Measurements from ENCODE around the gene REM2. TPM values are rescaled to one million over a fixed set of nuclear protein-coding genes. Genes with fewer than 3 reads are reported as not detected.

Gene REM2
- total RNA-seq, 1 donor from 2014 or later, result 0.13 TPM

GRCh38 chr14:22925513-22925912 lies 42.5 kb downstream of the REM2 start:
- ATAC-seq, result no peak
- DNase-seq (ENCODE audit: low spot score), result no peak

- ATAC-seq (no peak), DNase-seq (ENCODE audit: low spot score) (no peak)
These were observed 43.3 kb downstream of the REM2 start for GRCh38 chr14:22926316-22926715.

- no peak for DNase-seq (ENCODE audit: low spot score)
- ATAC-seq, result no peak
These were observed 45.4 kb downstream of the REM2 start for GRCh38 chr14:22928237-22929103.

GRCh38 chr14:22929104-22929960 lies 46.3 kb downstream of the REM2 start, which contains the start of gene PRMT5:
TSS of gene PRMT5 (minus strand) at chr14:22929376. CDS start at chr14:22929361, 15 bp downstream.
- DNase-seq (ENCODE audit: low spot score) (peak; percentile 99), ATAC-seq (peak; percentile 95)

GRCh38 chr14:22929961-22930364 lies 46.9 kb downstream of the REM2 start:
- no peak for DNase-seq (ENCODE audit: low spot score)
- ATAC-seq, result peak; percentile 8

- no peak for ATAC-seq
- DNase-seq (ENCODE audit: low spot score), result no peak
These were observed 49.1 kb downstream of the REM2 start for GRCh38 chr14:22932146-22932545.

- no peak for DNase-seq (ENCODE audit: low spot score)
- no peak for ATAC-seq
These were observed 52.1 kb downstream of the REM2 start for GRCh38 chr14:22935156-22935555.

Other genes starting within 250 kb of the REM2 start
- gene OR6J1, start 238.9 kb upstream of the REM2 start, total RNA-seq, result not detected
- 71.3 TPM for gene OXA1L, start 116.5 kb upstream of the REM2 start, total RNA-seq
- 6.1 TPM for gene SLC7A7, start 67.8 kb upstream of the REM2 start, total RNA-seq
- 48.9 TPM for gene MRPL52, start 53.3 kb upstream of the REM2 start, total RNA-seq
- gene MMP14, start 46.6 kb upstream of the REM2 start, total RNA-seq, result 10.9 TPM
- 34.3 TPM for gene LRP10, start 11.5 kb upstream of the REM2 start, total RNA-seq
- gene RBM23, start 35.9 kb downstream of the REM2 start, total RNA-seq, result 35.3 TPM
- gene PRMT5, start 46.2 kb downstream of the REM2 start, total RNA-seq, result 19.7 TPM
- gene HAUS4, start 73.9 kb downstream of the REM2 start, total RNA-seq, result 9.7 TPM
- 8.6 TPM for gene AJUBA, start 99.3 kb downstream of the REM2 start, total RNA-seq
- gene C14orf93, start 126.9 kb downstream of the REM2 start, total RNA-seq, result 4.3 TPM
- gene PSMB5, start 151.7 kb downstream of the REM2 start, total RNA-seq, result 59.9 TPM
- gene PSMB11, start 159.0 kb downstream of the REM2 start, total RNA-seq, result not detected
- gene CDH24, start 174.3 kb downstream of the REM2 start, total RNA-seq, result 0.43 TPM
- gene ACIN1, start 211.9 kb downstream of the REM2 start, total RNA-seq, result 48.2 TPM
- gene C14orf119, start 212.3 kb downstream of the REM2 start, total RNA-seq, result 14.4 TPM
- gene CIROP, start 221.8 kb downstream of the REM2 start, total RNA-seq, result not detected
- not detected for gene CEBPE, start 236.0 kb downstream of the REM2 start, total RNA-seq